T47D (cell line): Measurements from ENCODE around the gene CPNE9.

Experiments used
- DNase-seq, 2 experiments: peaks; one replicate each; pipeline versions ENCODE4 v3.0.0 to v3.0.0-alpha.2; 2011 to 2012; ENCODE audit warnings: low read depth in 1 of 2, low spot score in 1 of 2
- JUND ChIP-seq: IDR thresholded peaks from 2 replicates; pipeline ENCODE4 v1.6.1; 2012; ENCODE audit warnings: low read depth
- in situ Hi-C: cut with HindIII; loops from 2 replicates; pipeline ENCODE4 v1.10.0; 2016; ENCODE audit warnings: low sequenced_read_pairs, low pct_unique_long_range_greater_than_20kb

CPNE9 gene

GRCh38 chr3:9679476-9680080 is 24.1 kb upstream of the CPNE9 start:
- in situ Hi-C loops, result no loop called here
- no peak for DNase-seq

GRCh38 chr3:9681011-9681722 is 22.5 kb upstream of the CPNE9 start:
- no peak for DNase-seq
- in situ Hi-C loops, result no loop called here
- TF ChIP-seq JUND, result no peak

More at GRCh38 chr3:9679476-9680080, 24.1 kb upstream of the CPNE9 start:
- no peak for TF ChIP-seq JUND

GRCh38 chr3:9681723-9682081 is 21.9 kb upstream of the CPNE9 start:
- in situ Hi-C loops, result no loop called here
- TF ChIP-seq JUND, result no peak
- DNase-seq, result no peak

GRCh38 chr3:9682096-9682495 is 21.5 kb upstream of the CPNE9 start:
- in situ Hi-C loops, result no loop called here
- no peak for DNase-seq
- TF ChIP-seq JUND, result no peak

GRCh38 chr3:9683426-9683825 is 20.2 kb upstream of the CPNE9 start:
- TF ChIP-seq JUND, result no peak
- in situ Hi-C loops, result no loop called here
- no peak for DNase-seq

- no peak for TF ChIP-seq JUND
- in situ Hi-C loops, result no loop called here
- no peak for DNase-seq
These were observed 18.2 kb upstream of the CPNE9 start for GRCh38 chr3:9685216-9686049.

GRCh38 chr3:9686050-9686550 is 17.5 kb upstream of the CPNE9 start:
- DNase-seq, result no peak
- in situ Hi-C loops, result no loop called here
- no peak for TF ChIP-seq JUND

GRCh38 chr3:9686703-9687102 is 16.9 kb upstream of the CPNE9 start:
- no peak for TF ChIP-seq JUND
- in situ Hi-C loops, result no loop called here
- DNase-seq, result no peak

GRCh38 chr3:9687514-9687913 is 16.1 kb upstream of the CPNE9 start:
- no peak for DNase-seq
- TF ChIP-seq JUND, result no peak
- in situ Hi-C loops, result no loop called here

- in situ Hi-C loops, result no loop called here
- DNase-seq, result no peak
- TF ChIP-seq JUND, result no peak
These were observed 14.7 kb upstream of the CPNE9 start for GRCh38 chr3:9688961-9689360.

GRCh38 chr3:9689757-9690156 is 13.9 kb upstream of the CPNE9 start:
- TF ChIP-seq JUND, result no peak
- in situ Hi-C loops, result no loop called here

GRCh38 chr3:9690451-9691450 is 12.9 kb upstream of the CPNE9 start:
- DNase-seq, result no peak
- TF ChIP-seq JUND, result no peak
- in situ Hi-C loops, result no loop called here

More at GRCh38 chr3:9689757-9690156, 13.9 kb upstream of the CPNE9 start:
- no peak for DNase-seq
